GM21515 (cell line): ENCODE results near the gene ERC2.

Experiments used
- ATAC-seq: cut with Tn5 transposase; IDR thresholded peaks from one replicate; pipeline ENCODE4 v1.9.1; 2021; ENCODE audit not compliant: unreplicated experiment

The ERC2 gene

GRCh38 chr3:56192001-56192400, 276.3 kb downstream of the ERC2 start:
- no peak for ATAC-seq

GRCh38 chr3:56190771-56191305, 277.4 kb downstream of the ERC2 start:
- ATAC-seq = no peak

GRCh38 chr3:56190130-56190529, 278.1 kb downstream of the ERC2 start:
- ATAC-seq = no peak

- no peak for ATAC-seq
Observed at GRCh38 chr3:56189536-56189935, 278.7 kb downstream of the ERC2 start.

- ATAC-seq = no peak
Observed at GRCh38 chr3:56188201-56188600, 280.1 kb downstream of the ERC2 start.

GRCh38 chr3:56187051-56187450, 281.2 kb downstream of the ERC2 start:
- ATAC-seq = no peak

- no peak for ATAC-seq
Observed at GRCh38 chr3:56185827-56186226, 282.4 kb downstream of the ERC2 start.

- ATAC-seq = no peak
Observed at GRCh38 chr3:56183529-56183928, 284.7 kb downstream of the ERC2 start.

GRCh38 chr3:56180433-56180832, 287.8 kb downstream of the ERC2 start:
- ATAC-seq = no peak

GRCh38 chr3:56173601-56174000, 294.7 kb downstream of the ERC2 start:
- no peak for ATAC-seq

GRCh38 chr3:56164436-56164835, 303.8 kb downstream of the ERC2 start:
- no peak for ATAC-seq

GRCh38 chr3:56157693-56158362, 310.4 kb downstream of the ERC2 start:
- no peak for ATAC-seq

- ATAC-seq = no peak
Observed at GRCh38 chr3:56154297-56154696, 314.0 kb downstream of the ERC2 start.

- no peak for ATAC-seq
Observed at GRCh38 chr3:56147354-56147753, 320.9 kb downstream of the ERC2 start.

GRCh38 chr3:56145410-56145809, 322.9 kb downstream of the ERC2 start:
- no peak for ATAC-seq

- no peak for ATAC-seq
Observed at GRCh38 chr3:56144805-56145204, 323.5 kb downstream of the ERC2 start.

GRCh38 chr3:56137415-56137814, 330.9 kb downstream of the ERC2 start:
- ATAC-seq = no peak

- ATAC-seq = no peak
Observed at GRCh38 chr3:56136514-56136913, 331.8 kb downstream of the ERC2 start.

GRCh38 chr3:56135941-56136340, 332.3 kb downstream of the ERC2 start:
- ATAC-seq = no peak

GRCh38 chr3:56133423-56133822, 334.8 kb downstream of the ERC2 start:
- ATAC-seq = no peak

GRCh38 chr3:56132762-56133161, 335.5 kb downstream of the ERC2 start:
- no peak for ATAC-seq

- ATAC-seq = no peak
Observed at GRCh38 chr3:56131974-56132590, 336.2 kb downstream of the ERC2 start.

GRCh38 chr3:56130036-56130435, 338.2 kb downstream of the ERC2 start:
- no peak for ATAC-seq
